Eye (tissue), 1 donor: ENCODE measurements around the gene MPPED1.
A peak's percentile ranks its signal among the peaks of the same experiment; 100 is the strongest.

Experiments
- DNase-seq: peaks from one replicate; pipeline ENCODE4 v3.0.0-alpha.2; 2015

The MPPED1 gene

DNA sequence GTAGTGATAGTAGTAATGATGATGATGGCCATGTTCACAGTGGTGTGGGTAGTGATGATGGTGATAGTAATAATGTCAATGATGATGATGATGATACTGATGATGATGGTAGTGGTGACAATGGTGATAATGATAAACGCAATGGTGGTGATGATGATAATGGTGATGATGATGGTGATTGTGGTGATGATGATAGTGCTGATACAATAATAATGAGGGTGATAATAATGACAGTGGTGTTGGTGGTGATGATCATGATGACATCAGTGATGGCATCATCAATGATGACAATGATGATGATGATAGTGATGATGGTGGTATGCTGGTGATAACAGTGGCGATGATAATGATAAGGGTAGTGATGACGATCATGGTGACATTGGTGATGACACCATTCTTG is 92.3 kb downstream of the MPPED1 start:
- no peak for DNase-seq

DNA sequence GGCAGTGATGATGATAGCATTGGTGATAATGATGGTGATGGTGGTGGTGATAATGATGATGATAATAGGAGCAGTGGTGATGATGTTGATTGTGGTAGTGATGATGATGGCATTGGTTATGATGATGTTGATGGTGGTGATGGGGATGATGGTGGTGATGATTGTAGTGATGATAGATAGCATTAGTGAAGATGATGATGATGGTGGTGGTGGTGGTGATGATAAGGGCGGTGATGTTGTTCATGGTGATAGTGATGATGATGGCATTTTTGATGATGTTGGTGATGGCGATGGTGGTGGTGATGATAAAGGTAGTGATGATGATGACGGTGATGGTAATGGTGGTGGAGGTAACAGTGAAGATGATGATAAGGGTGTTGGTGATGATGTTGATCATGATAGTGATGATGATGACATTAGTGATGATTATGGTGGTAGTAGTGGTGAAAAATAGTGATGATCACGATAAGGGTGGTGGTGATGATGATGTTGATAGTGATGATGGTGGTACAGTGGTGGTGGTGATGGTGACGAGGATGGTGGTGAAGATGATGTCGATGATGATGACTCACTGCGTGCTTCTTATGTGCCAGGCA is 93.0 kb downstream of the MPPED1 start:
- DNase-seq, result no peak

DNA sequence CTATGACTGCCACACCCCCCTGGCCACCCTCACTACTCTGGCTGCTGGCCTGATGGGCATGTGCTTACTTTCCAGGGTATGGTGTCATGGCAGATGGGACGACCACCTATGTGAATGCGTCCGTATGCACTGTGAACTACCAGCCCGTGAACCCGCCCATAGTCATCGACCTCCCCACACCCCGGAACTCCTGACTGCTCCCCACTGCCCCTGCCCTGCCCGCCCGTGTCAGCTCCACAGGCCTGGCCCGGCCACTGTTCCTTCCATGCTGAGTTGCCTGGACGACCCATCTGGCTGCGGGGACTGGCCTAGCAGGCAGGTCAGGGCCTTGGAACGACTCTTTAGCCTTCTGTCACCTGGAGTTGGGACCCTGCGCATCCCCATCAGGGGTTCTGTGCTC is 93.6 kb downstream of the MPPED1 start:
- DNase-seq, result no peak

DNA sequence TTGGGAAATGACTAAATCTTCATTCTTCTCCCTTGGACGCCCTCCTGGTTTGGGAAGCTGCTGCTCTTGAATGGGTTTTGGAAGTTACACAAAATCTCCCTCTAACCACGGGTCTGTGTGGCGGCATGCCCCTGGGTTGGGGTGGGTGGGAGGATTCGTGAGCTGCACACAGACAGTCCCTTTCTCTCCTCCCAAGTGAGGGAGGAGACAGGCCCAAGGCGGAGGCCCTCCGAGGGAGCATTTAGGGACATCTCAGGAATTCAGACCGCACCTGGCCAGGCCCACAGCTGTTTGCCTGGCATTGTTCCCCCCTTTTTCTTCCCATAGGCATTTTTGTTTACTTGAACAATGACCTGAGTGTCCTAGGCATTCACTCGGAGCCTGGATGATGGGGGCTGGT is 94.1 kb downstream of the MPPED1 start:
- no peak for DNase-seq

DNA sequence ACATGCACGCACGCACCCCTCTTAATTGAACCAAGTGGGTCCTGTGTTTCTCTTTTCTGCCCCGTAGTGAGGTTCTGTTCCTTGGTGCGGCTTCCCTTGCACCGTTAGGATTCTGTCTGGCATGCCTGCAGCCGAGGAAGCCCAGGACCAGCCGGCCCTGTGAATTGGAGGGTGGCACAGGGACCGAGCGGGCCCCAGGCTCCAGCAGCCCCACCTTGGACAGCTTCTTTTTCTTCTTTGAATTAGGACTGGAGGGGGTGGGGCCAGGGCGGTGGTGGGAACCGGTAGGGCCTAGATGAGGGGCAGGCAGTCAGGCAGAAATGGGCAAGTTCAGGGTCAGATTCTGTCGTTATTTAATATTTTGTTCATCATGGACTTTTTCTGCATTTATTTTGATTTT is 94.7 kb downstream of the MPPED1 start:
- no peak for DNase-seq

DNA sequence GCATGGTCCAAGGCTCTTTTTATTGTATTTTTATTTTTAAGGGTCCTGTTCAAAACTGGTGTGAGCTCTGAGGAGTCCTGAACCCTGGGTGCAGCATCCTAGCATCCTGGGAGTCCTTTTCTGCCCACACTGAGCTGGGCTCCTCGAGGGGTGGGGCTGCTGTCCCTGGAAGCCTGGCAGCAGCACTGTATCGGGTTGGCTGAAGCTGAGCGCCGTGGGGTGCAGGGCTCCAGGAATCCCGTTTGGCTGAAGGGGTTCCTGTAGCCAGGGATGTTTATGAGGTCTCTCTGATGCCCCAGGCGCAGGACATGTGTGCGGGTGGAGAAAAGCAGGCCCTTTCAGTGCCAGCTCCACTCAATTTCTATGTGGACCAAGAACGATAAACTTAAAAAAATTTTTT is 95.4 kb downstream of the MPPED1 start:
- DNase-seq, result no peak

DNA sequence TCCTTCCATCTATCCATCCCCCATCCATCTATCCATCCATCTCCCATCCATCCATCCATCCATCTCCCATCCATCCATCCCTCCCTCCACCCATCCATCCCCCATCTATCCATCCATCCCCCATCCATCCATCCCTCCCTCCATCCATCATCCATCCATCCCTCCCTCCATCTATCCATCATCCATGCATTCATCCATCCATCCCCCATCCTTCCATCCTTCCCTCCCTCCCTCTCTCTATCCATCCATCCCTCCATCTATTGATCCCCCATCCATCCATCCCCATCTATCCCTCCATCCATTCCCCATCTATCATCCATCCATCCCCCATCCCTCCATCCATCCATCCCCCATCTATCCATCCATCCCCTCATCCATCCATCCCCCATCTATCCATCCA is 96.7 kb downstream of the MPPED1 start:
- DNase-seq, result no peak

DNA sequence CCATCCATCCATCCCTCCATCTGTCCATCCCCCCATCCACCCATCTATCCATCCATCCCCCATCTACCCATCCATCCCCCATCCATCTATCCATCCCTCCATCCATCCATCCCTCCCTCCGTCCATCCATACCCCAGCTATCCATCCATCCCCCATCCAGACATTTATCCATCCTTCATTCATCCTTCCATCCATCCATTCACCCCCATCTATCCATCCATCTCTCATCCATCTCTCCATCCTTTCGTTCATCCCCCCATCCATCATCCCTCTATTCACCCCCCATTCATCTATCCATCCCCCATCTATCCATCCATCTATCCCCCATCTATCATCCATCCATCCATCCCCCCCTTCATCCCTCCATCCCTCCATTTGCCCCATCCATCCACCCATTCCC is 97.5 kb downstream of the MPPED1 start:
- DNase-seq, result no peak

DNA sequence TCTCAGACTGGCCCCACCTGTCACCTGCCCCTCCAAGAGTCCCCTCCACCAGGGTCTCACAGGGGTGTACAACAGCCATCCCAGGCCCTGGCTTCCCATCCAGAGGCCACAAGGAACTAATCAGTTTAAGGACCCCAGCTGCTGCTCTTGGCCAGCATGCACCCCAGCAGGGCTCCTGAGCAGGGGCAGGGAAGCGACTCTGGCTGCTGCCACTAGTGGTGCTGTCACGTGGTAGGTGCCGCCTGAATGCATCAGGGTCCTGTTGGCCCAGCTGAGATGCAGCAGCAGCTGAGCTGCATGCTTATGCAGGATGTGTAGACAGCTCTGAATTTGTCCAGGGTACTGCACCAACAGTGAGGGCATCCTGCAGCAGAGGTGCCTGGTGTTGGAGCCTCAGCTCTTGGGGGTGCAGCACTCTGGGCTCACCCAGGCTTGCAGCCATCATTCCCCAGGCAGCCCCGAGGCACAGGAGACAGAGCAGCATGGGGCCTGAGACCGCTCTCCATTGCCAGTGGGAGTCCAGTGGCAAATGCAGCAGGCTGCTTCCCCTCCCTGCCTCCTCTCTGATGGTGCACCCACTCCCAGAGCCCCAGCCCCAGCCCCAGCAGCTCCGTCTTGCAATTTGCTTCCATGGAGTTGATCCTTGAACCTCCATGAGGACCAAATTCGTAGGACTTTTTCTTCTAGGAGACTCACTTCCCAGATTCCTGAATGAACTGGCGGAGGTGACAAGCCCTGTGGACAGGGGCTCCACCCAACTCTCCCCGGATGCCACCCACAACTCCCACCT is 98.7 kb downstream of the MPPED1 start:
- peak; percentile 38 for DNase-seq

DNA sequence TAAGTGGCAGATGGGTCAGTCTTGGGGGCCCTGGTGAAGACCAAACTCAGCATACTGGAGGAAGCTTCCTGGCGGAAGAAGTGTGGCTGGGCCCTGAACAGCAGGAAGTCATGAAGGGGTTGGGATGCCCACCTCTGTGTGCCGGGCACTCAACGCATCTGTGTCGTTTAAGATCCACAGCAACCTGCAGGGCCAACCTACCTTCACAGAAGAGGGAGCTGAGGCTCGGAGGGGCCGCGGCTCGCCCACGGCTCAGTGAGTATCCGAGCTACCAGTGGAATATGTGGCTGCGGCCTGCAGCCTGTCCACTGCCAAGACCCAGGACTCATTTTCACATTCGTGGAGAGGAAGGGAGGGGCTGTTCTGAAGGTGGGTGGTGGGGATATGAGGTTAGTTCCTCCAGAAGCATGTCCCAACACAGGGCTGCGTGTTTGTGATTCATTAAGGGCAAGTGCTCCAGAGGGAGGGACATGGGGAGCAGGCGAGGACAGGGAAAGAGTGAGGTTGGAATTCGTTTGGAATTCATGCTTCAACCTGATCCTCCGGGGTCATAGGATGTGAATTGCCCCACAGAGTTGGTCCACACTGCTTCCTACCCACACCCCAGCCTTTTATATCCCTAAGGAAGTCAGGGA is 99.6 kb downstream of the MPPED1 start:
- no peak for DNase-seq

DNA sequence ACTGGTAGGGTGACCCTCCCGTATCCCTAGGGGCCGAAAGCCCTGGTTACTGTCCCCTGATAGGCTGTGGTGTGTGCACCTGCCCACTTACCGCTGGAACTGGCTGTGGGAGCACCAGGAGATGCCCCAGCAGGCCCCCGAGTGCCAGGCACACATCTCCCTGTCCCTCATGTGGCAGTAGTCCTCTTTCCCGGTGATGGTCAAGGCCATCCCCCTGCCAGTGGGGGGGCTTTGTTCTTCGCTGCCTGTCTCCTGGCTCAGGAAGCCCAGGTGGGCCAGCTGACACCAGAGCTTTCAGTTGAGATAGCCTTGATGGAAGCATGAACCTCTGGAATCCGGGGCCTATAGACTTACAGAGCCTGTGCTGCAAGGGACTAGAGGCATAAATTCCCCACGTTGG is 100.5 kb downstream of the MPPED1 start:
- DNase-seq, result no peak

DNA sequence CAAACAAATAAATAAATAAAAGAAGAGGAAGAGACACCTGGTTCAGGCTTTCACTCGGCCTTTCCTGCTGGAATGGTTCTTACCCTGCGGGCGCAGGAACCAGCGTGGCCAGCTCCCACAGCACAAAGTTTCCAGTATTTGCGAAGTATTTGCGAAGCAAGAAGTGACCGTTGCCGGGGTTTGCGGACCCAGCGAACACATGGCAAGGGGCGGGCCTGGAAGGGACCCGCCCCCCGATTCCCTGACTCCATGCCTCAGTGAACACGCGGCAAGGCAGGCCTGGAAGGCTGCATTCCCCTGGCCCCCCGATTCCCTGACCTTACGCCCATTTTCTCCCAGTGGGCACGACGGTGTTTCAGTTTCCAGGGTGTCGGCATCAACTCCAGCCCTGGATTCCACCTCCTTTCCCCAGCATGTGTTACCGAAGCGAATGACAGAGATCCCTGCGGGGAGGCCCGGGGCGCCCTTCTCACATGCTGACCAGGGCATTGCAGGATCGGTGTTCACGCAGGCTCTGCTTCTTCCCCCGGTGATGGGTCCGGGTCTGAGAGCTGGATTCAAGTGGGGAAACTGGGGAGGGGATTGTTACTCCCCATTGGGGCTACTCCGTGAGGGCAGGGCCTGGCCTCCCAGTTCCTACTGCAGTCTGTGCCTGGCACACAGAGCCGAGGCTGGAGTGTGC is 102.8 kb downstream of the MPPED1 start:
- DNase-seq, result no peak

DNA sequence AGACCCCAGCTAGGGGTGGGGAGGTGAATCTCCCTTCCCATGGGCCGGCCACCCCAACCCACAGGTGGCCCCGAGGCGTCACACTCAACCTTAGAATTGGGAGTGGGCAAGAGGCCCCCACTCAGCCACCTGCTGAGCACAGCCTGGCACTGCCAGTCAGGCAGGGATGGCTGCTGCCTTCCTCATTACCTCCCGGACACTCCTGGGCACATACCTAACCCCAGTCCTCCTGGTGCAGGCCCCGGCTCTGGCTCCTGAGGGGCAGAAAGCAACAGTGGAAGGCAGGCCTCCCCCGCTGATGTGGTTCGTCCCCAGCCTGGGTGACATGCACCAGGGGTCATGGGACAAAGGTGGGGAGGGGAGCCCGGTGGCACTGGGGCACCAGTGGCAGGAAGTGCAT is 103.6 kb downstream of the MPPED1 start:
- DNase-seq, result no peak

DNA sequence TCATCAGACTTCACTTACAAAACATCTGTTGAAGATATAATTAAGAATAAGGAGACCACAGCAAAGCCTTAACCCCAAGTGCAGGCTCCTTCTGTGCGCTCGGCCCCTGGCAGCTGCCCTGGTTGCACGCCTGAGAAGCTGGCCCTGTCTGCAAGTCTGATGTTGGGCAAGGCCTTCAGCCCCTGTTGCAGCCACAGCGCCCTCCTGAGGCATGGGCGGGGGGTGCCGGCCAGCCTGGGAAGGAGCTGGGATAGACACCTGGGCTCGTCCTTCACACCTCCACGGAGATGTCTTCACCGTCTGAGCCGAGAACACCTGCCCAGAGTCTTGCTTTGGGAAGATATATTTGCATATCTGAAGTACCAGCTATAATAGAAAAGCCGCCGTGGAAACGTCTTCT is 104.1 kb downstream of the MPPED1 start:
- DNase-seq, result no peak

DNA sequence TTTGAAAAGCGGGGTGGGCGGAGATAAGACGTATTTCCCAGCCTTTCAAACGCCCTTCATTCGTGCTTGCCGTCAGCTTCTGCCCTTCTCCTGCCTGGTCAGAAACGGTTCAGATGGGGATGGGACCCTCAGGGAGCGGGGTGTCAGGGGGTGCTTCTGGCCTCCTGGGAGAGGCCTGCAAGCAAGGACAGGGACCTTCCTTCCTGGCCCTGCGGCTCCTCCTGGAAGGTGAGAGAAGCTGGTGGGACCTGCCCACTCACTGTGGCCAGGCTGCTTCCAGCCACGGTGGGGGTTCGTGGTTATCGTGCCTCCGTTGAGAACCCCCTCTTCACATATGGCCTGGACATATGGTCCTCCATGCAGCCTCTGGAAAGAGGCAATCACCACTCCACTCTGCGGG is 104.6 kb downstream of the MPPED1 start:
- DNase-seq, result no peak

DNA sequence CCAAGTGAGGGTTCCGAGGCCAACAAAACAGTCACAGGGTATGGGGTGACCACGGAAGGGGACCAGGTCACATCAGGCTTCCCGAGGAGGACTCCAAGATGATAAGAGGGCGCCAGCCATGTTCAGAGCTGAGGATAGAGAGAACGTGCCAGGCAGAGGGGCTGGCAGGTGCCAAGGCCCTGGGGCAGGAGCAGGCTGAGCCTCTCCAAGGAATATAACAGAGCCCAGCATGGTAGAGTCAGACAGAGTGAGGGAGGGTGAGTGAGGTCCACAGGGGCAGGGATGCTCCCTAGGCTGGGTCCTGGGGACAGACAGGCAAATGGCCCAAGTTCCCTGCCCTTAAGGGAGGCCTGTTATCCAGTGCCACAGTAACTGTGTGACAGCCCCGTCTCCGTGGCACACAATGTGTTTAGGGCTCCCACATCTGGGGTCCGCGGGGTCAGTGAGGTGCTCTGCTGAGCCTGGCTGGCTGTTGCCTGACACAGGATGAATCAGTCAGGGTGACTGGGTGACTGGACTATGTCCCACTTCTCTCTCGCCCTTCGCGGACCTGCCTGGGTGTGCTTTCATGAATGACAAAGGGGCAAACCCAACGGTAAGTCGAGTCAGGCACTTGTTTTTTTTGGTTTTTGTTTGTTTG is 105.3 kb downstream of the MPPED1 start:
- DNase-seq, result no peak

DNA sequence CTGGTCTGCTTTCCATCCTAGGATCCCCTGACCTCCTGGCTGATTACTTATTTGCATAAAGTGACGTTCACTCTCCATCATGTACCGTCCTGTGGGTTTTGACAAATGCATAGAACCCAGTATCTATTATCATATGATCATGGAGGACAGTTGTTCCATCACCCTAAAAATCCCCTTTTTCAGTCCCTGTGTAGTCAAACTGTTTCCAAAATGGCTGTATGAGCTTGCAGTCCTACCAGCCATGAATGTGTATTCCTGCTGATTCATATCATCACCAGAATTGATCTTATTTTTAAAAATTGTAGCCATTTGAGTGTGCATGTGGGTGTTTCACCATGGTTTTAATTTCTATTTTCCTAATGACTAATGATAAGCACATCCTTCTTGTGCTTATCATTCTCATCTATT is 108.8 kb downstream of the MPPED1 start:
- DNase-seq, result no peak

DNA sequence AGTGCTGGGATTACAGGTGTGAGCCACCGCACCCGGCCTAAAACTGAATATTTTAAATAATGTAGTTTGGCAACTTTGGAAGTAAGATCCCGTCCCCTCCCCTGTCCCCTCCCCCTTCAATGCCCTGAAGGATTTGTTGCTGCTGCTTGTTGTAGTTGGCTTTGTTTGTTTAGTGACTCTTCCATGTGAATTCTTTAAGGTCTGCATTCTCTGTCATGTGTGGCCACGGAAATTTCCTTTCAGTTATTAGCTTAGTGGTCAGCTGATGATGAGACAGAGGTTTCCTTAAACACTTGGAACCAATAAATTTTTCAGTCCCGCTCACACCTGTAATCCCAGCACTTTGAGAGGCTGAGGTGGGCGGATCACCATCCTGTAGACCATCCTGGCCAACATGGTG is 109.9 kb downstream of the MPPED1 start:
- DNase-seq, result no peak

DNA sequence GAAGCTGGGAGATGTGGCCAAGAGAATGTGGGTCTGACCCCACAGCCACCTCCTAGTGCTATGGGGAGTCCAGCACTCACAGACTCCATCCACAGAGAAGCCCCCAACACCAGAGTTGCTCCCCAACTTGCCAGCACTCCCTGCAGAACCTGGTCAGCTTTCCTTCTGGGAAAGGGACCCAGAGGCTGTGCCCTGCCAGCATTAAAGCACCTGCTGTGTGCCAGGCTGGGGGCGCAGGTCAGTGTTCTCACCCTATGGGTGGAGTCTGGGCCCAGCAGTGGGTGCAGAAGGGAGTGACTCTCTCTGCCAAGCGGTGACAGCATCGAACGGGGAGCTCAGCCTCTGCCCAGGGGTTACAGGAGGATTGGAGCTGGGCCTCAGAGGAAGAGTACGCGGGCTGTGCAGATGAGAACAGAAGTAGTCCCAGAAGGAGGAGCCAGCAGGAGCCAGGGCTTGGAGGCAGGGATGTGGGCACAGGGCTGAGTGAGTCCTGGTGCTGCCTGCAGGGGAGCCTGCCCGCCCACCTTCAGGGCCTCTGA is 114.4 kb downstream of the MPPED1 start:
- no peak for DNase-seq

DNA sequence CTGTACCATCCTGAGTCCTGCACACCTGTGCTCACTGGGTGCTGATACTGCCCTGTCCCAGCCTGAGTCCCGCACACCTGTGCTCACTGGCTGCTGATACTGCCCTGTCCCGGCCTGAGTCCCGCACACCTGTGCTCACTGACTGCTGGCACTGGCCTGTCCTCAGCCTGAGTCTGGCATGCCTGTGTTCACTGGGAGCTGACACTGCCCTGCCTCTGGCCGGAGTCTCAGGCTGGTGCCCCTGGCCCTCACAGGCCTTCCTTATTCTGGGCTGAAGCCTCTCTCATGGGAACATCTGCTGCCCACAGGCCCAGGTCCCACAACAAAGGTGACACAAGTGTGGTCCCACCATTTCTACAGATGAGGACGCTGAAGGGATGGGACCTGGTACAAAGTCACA is 115.1 kb downstream of the MPPED1 start:
- DNase-seq, result no peak

DNA sequence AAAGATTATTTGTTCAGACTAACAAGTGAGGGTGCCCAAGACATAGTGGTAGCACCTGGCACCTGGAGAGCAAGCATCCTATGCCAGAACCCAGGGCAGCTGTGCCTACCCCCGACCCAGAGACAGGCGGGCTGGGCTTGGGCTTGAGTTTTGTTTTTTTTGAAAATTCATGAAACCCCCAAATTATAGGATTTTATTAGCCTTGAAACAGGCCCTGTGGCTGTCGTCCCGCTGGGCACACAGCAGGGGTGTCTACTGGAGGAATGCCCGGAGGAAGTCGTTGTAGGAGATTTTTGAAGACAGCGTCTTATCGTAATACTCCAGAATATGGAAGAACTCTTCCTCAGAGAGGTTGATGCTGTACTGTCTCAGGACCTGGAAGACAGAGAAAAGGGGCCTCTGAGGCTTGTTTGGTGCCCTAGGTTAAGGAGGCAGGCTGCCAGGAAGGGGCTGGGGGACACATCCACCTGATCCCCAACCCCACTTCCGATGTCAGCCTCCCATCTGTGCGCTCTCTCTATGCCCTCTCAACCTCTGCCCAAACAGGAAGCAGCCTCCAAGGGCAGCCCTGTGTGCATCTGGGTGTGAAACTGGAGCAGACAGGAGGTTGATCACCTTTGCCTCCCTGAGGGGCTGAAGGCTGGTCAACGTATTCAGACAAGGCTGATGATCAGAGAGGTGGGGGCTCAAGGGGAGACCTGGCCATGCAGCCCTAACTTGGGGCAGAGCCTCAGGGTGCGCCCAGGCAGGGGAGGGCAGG is 117.0 kb downstream of the MPPED1 start:
- peak; percentile 17 for DNase-seq

DNA sequence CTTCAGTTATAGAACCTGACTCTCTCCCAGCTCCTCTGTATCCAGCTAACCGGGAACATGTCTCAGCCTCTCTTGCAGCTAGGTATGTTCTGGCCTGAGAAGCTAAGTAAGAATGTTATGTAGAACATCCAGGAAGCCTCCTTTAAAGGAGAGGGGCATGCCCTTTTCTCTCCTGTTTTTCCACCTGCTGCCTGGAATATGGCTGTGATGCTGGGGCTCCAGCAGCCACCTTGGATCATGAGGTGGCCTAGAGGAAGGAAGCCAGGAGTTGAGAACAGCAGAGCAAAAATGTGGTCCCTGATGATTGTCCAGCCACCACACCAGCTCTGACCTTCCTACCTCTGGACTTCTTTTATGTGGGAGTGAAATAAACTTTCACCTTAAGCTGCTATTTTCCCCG is 117.6 kb downstream of the MPPED1 start:
- DNase-seq, result no peak
